Superior temporal gyrus (tissue), 1 donor: ENCODE measurements around the gene ADAMTS14.

Experiments
- DNase-seq: peaks from one replicate; pipeline ENCODE4 v3.0.0-alpha.2; 2016; ENCODE audit errors: extremely low spot score

ADAMTS14 gene

GRCh38 chr10:70729763-70730357 lies 57.6 kb downstream of the ADAMTS14 start:
- no peak for DNase-seq

- DNase-seq: no peak
These were observed 58.6 kb downstream of the ADAMTS14 start for GRCh38 chr10:70730955-70731354.

- DNase-seq: no peak
These were observed 60.3 kb downstream of the ADAMTS14 start for GRCh38 chr10:70732569-70732968.

- DNase-seq: no peak
These were observed 60.7 kb downstream of the ADAMTS14 start for GRCh38 chr10:70733051-70733450.

GRCh38 chr10:70735161-70735560 lies 62.9 kb downstream of the ADAMTS14 start:
- DNase-seq: no peak

- DNase-seq: no peak
These were observed 64.2 kb downstream of the ADAMTS14 start for GRCh38 chr10:70736525-70736924.

- no peak for DNase-seq
These were observed 64.9 kb downstream of the ADAMTS14 start for GRCh38 chr10:70737250-70737649.

- DNase-seq: no peak
These were observed 65.9 kb downstream of the ADAMTS14 start for GRCh38 chr10:70738006-70738760.

- no peak for DNase-seq
These were observed 66.4 kb downstream of the ADAMTS14 start for GRCh38 chr10:70738761-70739121.

GRCh38 chr10:70740406-70741288 lies 68.3 kb downstream of the ADAMTS14 start:
- no peak for DNase-seq

- DNase-seq: no peak
These were observed 70.5 kb downstream of the ADAMTS14 start for GRCh38 chr10:70742537-70743429.

- no peak for DNase-seq
These were observed 71.1 kb downstream of the ADAMTS14 start for GRCh38 chr10:70743430-70743788.

GRCh38 chr10:70743879-70744278 lies 71.6 kb downstream of the ADAMTS14 start:
- no peak for DNase-seq

GRCh38 chr10:70744617-70745143 lies 72.4 kb downstream of the ADAMTS14 start:
- DNase-seq: no peak

- DNase-seq: no peak
These were observed 73.2 kb downstream of the ADAMTS14 start for GRCh38 chr10:70745555-70745954.

- no peak for DNase-seq
These were observed 75.1 kb downstream of the ADAMTS14 start for GRCh38 chr10:70747192-70747965.

- no peak for DNase-seq
These were observed 76.0 kb downstream of the ADAMTS14 start for GRCh38 chr10:70748305-70748704.

GRCh38 chr10:70748801-70749573 lies 76.7 kb downstream of the ADAMTS14 start:
- DNase-seq: no peak

GRCh38 chr10:70749756-70750155 lies 77.5 kb downstream of the ADAMTS14 start:
- no peak for DNase-seq
